HG02571 (cell line): ENCODE data around the gene SIRPB2.

Source experiments
- ATAC-seq: cut with Tn5 transposase; IDR thresholded peaks from one replicate; pipeline ENCODE4 v1.9.1; 2021; ENCODE audit warnings: mild to moderate bottlenecking, moderate library complexity; ENCODE audit not compliant: unreplicated experiment

Gene SIRPB2

GRCh38 chr20:1472556-1473245 lies 18.5 kb downstream of the SIRPB2 start:
- no peak for ATAC-seq

- no peak for ATAC-seq
Measured at GRCh38 chr20:1471242-1471641, 20.0 kb downstream of the SIRPB2 start.

- peak; percentile 36 for ATAC-seq
Measured at GRCh38 chr20:1469925-1470571, 21.2 kb downstream of the SIRPB2 start.

DNA sequence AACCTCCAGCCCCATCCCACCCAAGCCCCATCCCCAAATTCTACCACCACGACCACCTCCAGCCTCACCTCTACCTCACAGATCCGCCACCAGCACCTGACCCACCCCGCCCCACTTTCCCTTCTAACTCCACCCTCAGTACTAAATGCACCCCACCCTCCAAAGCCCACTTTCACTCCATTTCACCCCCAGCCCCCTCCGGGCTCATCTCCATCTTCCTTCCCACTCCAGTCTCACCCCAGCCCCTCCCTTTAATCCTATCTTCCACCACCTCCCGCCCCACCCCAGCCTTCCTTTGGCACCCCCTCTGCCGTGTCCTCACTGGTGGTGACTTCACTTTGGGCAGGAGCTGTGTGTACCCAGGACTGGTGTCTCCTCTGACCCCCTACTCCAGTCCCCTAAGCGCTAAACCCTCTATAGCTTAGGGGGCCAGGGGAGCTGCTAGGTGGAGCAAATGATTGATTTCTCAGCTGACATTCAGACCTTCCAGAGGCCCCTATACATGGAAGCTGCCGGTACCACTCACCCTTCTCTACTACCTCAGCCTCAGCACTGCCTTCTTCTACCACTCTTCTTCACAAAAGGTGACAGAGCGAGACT lies 21.8 kb downstream of the SIRPB2 start:
- ATAC-seq: no peak

DNA sequence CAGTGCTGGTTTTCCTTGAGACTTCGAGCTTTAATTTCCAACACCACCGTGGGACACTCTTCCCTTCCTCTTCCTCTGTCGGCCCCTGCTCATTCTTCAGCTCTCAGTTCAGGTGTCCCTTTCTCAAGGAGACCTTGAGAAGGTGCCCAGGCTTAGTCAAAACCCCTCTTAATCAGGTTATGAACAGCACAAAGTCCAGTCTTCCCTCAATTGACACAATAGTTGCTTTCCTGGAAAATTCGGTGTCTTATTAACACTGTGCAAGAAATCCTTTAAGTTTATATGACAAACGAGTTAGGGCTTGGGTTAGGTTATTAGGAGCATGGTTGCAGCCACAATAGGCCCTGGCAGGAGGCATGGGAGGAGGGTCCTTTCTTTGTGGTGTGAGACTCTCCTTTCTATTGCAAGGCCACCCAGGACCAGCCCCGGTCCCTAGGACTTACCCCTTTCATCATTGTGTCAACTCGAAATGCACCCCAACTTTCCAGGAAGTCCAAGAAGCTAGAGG lies 23.0 kb downstream of the SIRPB2 start:
- ATAC-seq: no peak

GRCh38 chr20:1467355-1468116 lies 23.7 kb downstream of the SIRPB2 start:
- ATAC-seq: no peak

DNA sequence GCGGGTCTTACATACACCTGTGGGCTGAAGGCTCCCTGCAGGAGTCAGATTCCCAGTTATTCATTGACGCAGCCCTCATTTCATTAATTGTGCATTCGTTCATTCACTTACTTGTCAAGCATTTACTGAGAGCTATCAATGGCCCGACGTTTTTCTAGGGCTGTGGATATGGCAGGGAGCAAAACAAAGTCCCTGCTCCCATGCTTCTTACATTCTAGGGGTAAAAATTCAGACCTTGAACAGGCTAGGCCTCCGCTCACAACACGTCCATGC lies 24.2 kb downstream of the SIRPB2 start:
- ATAC-seq: no peak

GRCh38 chr20:1466211-1467081 lies 24.8 kb downstream of the SIRPB2 start, which contains the start of gene NSFL1C:
TSS of gene NSFL1C (minus strand) at chr20:1466849. CDS start at chr20:1466824, 25 bp downstream.
- peak; percentile 92 for ATAC-seq

GRCh38 chr20:1465470-1466210 lies 25.6 kb downstream of the SIRPB2 start:
- ATAC-seq: no peak

- ATAC-seq: no peak
Measured at GRCh38 chr20:1463971-1464570, 27.1 kb downstream of the SIRPB2 start.

- ATAC-seq: no peak
Measured at GRCh38 chr20:1462834-1463233, 28.4 kb downstream of the SIRPB2 start.

- no peak for ATAC-seq
Measured at GRCh38 chr20:1462001-1462400, 29.2 kb downstream of the SIRPB2 start.

- ATAC-seq: no peak
Measured at GRCh38 chr20:1460275-1460674, 30.9 kb downstream of the SIRPB2 start.

- no peak for ATAC-seq
Measured at GRCh38 chr20:1457992-1458391, 33.2 kb downstream of the SIRPB2 start.

DNA sequence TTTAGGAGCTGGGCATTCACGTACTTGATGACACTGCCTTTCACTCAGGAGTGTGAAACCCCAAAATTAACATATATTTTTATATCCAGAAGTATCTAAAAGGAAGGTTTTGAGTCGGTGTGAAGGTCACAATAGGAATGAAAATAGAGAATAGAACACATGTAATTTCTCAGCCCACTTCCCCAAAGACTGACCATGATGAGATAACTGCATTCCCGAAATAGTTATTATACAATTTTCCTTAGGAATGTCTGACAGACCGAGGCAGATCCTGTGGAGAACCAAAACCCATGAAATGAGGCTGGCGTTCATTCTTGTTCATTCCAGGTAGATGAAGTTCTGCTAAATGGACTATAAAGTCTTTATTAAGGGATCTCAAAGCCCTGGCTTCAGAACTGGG lies 34.9 kb downstream of the SIRPB2 start:
- no peak for ATAC-seq

GRCh38 chr20:1450926-1451491 lies 40.2 kb downstream of the SIRPB2 start:
- no peak for ATAC-seq

DNA sequence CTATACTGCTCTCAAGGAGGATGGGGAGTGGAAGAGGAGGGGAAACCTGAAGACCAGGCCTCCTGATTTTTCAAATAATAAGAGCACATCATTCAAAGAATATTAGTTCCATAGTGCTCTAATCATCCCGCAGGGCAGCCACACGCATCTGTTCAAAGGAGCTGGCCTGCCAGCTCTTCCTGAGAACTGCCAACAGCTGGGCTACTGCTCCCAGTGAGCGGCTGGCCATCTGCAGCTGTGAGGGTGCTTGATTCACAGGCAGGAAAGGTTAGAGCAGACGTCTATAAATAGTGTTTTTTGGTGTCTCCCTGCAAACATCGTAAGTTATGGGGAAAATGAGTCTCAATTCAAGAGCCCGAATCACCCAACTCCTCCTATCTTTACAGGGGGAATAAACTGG lies 41.9 kb downstream of the SIRPB2 start:
- ATAC-seq: no peak

DNA sequence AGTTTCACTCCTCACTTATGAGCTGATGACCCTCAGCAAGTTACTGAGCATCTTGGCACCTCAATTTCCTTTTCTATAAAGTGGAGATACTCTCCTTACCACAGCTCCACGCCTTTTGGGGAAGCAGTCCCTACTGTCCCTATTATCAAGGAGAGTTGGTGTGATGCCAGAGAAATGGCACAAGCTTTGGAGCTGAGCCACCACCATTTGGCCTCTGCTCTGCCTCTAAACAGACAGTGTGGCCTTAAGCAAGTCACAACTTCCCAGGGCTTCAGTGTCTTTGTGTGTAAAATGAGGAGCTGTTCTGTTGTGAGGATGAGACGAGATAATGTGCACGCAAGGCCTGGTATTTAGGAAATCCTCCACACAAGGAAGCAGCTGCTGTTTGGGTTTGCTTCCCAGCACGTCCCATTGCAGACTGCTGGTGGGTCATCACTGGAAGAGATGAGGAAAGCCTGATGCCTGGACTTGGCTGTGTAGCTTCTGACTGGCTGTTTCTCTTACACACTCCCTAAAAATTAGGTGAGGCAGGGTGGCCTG lies 43.1 kb downstream of the SIRPB2 start:
- no peak for ATAC-seq

- no peak for ATAC-seq
Measured at GRCh38 chr20:1446536-1446935, 44.7 kb downstream of the SIRPB2 start.
